GM18870 (cell line): ENCODE data around the gene BDKRB2.
"Not testable (repeated sequence)": the region's sequence is repeated elsewhere in the genome, so short reads cannot be mapped to it uniquely, and the experiment has no call there.

Source experiments
- ATAC-seq: cut with Tn5 transposase; IDR thresholded peaks from one replicate; pipeline ENCODE4 v1.9.1; 2021; ENCODE audit warnings: moderate library complexity; ENCODE audit not compliant: unreplicated experiment

The BDKRB2 gene

GRCh38 chr14:96221841-96222240, 17.2 kb downstream of the BDKRB2 start:
- no peak for ATAC-seq

DNA sequence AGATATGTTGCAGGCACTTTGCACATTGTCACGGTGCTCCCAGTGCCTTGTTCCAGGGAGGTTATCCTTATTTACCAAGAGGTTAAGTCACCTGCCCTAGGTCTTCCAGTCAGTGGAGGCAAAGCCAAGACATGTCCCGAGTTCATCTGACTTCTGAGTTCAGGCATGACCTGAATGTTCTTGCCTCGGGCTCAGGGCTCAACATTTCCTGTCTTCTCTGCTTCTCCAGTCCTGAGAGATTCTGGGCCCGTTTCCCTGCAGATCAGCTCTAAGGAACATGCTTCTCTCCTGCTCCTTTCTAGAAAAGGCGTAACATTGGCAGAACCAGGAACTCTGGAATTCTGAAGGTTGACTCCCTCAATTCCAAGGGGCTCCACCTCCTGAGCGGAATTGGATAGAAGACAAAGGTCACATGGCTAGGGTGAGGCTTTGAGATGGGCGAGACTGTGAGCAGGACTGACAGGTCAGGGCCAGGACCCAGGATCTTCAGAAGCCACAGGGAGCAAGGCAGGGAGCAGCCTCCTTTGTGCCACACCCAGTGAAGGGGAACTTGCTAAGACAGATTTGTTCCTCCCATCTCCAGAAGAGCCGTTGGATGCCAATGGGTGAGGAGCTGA, 19.9 kb downstream of the BDKRB2 start:
- ATAC-seq: no peak

DNA sequence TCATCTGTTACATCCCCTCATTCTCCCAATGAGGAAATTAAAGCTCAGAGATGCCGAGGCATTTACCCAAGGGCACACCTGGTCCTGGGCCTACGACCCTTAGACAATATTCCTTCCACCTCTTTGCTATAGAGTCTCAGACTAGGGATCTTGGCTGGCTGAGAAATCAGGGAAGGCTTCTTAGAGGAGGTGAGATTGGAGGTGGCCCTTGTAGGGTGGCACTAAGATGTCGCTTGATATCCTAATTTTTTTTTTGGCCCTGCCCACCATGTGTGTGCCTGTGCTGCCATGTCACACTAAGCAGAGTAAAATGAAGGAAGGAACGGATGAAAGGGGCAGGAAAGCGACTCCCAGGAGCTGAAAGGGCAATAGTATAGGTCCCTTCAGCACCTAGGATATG, 20.6 kb downstream of the BDKRB2 start:
- ATAC-seq: no peak

DNA sequence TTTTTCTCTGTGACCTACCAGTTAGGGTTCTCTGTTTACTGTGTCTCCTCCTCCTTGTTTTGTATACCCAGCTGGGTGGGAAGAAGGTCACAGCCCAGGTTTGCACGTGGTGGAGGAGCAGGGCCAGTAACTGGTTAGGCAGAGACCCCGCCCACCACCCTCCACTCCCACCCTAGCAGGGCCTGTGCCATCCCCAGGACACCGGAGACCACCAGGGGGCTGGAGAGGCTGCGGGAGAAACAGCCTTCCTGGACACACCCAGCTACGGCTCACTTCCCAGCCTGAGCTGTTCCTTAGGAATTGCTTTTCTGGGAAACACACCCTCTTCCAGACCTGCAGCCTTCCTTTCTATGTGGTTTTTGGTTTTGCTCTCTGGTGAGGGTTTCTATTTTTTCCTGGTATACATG, 21.1 kb downstream of the BDKRB2 start:
- ATAC-seq: no peak

DNA sequence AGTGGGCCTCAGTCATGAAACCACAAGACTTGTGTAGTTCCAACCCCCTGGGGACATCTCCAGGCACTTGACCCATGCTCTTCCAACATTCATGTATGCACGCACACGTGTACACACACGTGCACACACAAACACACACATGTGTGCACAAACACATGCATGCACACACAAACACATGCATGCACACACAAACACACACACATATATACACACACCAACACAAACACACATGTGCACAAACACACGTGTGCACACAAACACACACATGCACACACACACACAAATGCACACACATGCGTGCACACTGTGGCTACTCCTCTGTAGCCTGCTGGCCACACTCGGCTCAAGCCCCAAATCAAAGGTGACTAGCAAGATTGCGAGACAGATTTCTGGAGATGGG, 22.8 kb downstream of the BDKRB2 start:
- ATAC-seq: no peak

GRCh38 chr14:96229315-96229714, 24.7 kb downstream of the BDKRB2 start:
- no peak for ATAC-seq

DNA sequence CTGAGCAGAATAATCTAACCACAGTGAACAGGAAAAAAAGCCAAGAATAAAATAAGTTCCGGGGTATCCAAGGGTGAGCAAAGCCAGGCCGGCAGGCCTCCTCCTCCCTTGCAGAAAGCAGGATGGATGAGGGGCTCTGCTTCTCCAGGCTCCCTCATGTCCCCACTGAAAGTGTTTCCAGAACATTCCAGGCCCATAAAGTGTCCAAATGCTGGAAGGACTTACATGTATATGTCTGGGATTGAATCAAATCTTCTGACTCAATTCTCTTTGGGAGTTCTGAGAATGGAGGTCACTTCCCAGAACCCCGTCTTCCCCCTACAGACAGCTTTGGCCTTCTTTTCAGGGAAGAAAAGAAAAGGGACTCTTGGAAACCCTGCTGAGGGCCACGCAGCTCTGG, 26.4 kb downstream of the BDKRB2 start:
- ATAC-seq: no peak

- no peak for ATAC-seq
Observed at GRCh38 chr14:96231526-96232130, 27.0 kb downstream of the BDKRB2 start.

DNA sequence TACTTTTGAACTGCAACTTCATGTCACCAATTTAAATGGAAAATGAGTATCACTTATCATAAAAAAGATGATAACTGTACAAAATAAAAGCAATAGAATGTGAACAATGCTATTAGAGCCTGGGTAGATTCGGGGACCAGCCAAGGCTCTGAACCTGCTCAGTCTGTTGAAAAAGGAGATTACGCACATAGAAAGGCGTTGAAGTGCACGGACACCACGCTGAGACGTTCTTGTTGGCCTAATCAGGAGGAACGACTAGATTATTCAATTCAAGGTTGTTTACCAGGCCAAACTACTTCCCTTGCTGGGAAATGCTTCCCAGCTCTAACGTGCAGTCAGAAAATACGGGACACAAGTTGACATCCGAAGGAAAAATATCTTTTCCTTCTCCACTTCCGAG, 27.9 kb downstream of the BDKRB2 start:
- no peak for ATAC-seq

- no peak for ATAC-seq
Observed at GRCh38 chr14:96233661-96234060, 29.0 kb downstream of the BDKRB2 start.

- no peak for ATAC-seq
Observed at GRCh38 chr14:96235426-96235825, 30.8 kb downstream of the BDKRB2 start.

DNA sequence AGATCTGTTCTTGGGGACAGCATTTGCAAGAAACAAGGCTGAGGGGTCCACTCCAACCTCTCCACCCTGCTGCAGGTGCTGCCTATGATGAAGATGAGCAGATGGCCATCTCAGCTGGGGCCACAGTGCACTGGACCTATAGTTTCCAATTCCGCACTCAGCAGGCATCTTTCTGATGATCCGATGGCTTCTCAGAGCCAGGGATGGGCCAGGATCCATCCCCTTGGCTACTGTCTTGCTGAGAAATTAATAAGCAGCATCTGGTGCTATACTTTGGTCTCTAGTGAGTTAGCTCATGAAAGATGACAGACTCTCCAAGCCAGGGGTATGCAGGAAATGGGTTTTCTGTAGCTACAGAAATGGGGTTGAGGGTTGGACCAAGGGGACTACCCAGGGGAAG, 33.0 kb downstream of the BDKRB2 start:
- ATAC-seq: no peak

- no peak for ATAC-seq
Observed at GRCh38 chr14:96238676-96239265, 34.1 kb downstream of the BDKRB2 start.

- ATAC-seq: no peak
Observed at GRCh38 chr14:96239711-96240141, 35.1 kb downstream of the BDKRB2 start.

DNA sequence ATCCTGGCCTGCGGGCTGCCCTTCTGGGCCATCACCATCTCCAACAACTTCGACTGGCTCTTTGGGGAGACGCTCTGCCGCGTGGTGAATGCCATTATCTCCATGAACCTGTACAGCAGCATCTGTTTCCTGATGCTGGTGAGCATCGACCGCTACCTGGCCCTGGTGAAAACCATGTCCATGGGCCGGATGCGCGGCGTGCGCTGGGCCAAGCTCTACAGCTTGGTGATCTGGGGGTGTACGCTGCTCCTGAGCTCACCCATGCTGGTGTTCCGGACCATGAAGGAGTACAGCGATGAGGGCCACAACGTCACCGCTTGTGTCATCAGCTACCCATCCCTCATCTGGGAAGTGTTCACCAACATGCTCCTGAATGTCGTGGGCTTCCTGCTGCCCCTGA, 36.0 kb downstream of the BDKRB2 start:
- no peak for ATAC-seq

GRCh38 chr14:96242126-96242525, 37.5 kb downstream of the BDKRB2 start:
- ATAC-seq: no peak

GRCh38 chr14:96243785-96244184, 39.1 kb downstream of the BDKRB2 start:
- no peak for ATAC-seq

- ATAC-seq: not testable (repeated sequence)
Observed at GRCh38 chr14:96245074-96245473, 40.4 kb downstream of the BDKRB2 start.

DNA sequence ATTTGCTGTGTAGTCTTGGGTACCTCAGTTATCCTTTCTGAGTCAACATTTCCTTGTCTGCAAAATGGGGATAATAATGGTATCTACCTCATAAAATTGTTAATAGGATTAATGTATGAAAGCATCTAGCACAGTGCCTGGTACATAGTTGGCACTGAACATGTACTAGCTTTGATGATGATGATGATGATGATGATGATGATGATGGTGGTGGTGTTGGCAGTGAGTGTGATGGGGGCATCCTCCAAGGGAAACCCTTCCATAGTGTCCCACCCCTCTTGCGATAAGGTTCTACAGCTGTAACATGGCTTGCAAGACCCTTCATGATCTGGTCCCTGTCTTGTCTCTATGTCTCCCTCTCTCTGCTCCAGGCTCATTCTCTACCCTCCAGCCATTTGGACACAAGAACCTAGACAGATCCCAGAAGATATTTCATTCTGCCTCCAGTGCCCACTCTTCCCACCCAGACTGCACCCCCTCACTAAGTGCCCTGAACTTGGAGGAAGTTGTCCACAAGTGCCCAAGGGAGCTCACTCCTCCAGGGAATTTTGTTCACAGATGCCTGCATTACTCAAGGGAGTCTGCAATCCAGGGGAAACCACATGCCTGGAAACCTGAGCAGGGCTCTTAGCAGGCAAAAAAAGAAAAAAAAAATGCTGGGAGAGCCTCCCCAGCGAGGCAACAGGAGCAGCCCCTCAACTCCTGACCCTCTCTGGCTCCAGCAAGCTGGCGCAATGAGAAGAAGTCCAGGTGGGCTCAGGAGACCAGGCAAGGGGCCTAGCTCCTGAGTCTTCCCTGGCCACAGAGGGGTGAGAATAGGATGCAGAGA, 41.3 kb downstream of the BDKRB2 start:
- no peak for ATAC-seq

GRCh38 chr14:96246539-96246847, 41.9 kb downstream of the BDKRB2 start:
- no peak for ATAC-seq

DNA sequence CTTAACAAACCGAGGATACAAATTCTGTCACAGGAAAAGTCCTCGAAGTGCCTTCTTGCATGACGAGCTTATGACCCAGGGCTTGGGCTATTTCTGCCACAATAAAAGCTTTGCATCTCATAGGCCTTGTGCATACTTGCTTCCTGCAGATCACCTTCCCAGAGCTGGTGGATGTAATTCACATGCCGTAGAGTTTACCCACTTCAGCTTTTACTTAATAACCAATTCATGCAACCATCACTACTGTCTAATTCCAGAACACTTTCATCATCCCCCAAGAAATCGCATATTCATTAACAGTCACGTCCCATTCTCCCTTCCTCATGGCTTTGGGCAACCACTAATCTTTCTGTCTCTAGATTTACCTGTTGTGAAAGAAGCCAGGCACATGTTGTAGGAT, 42.4 kb downstream of the BDKRB2 start:
- no peak for ATAC-seq

GRCh38 chr14:96249029-96249428, 44.4 kb downstream of the BDKRB2 start:
- ATAC-seq: no peak
